NT2/D1 (cell line): ENCODE measurements around the gene TMEM86B.

Experiments used
- SUZ12 ChIP-seq: IDR thresholded peaks from 2 replicates; pipeline ENCODE4 v1.6.1; 2011; ENCODE audit not compliant: insufficient read length, insufficient read depth; ENCODE audit errors: extremely low read depth
- YY1 ChIP-seq: IDR thresholded peaks from 2 replicates; pipeline ENCODE4 v1.6.1; 2011; ENCODE audit not compliant: insufficient read length, insufficient read depth
- ZNF274 ChIP-seq: IDR thresholded peaks from 2 replicates; pipeline ENCODE4 v1.6.1; 2011; ENCODE audit warnings: mild to moderate bottlenecking, low read depth, low read length

- TF ChIP-seq SUZ12 = no peak
- TF ChIP-seq ZNF274 = no peak
- TF ChIP-seq YY1 = no peak
Measured at GRCh38 chr19:55212447-55212846, 16.1 kb downstream of the TMEM86B start.
